Measurements from ENCODE around the gene FOXK2. TPM values are rescaled to one million over a fixed set of nuclear protein-coding genes. Genes with fewer than 3 reads are reported as not detected.
"Not testable (repeated sequence)": the region's sequence is repeated elsewhere in the genome, so short reads cannot be mapped to it uniquely, and the experiment has no call there.

FOXK2 gene
- polyA plus RNA-seq, 5 donors = 29.2 to 41.7 (median 34.8) TPM

GRCh38 chr17:82561429-82562035 lies 42.0 kb downstream of the FOXK2 start:
- no peak for DNase-seq

GRCh38 chr17:82562718-82563220 lies 43.2 kb downstream of the FOXK2 start:
- not testable (repeated sequence) for DNase-seq

- DNase-seq = no peak
These were observed 43.8 kb downstream of the FOXK2 start for GRCh38 chr17:82563318-82563717.

GRCh38 chr17:82563745-82564144 lies 44.2 kb downstream of the FOXK2 start:
- DNase-seq = not testable (repeated sequence)

GRCh38 chr17:82564241-82564640 lies 44.7 kb downstream of the FOXK2 start:
- DNase-seq = no peak

GRCh38 chr17:82565551-82565950 lies 46.0 kb downstream of the FOXK2 start:
- DNase-seq = no peak

GRCh38 chr17:82566129-82566960 lies 46.8 kb downstream of the FOXK2 start:
- DNase-seq = no peak

- no peak for DNase-seq
These were observed 47.8 kb downstream of the FOXK2 start for GRCh38 chr17:82567286-82567685.

GRCh38 chr17:82568997-82569393 lies 49.5 kb downstream of the FOXK2 start:
- no peak for DNase-seq

GRCh38 chr17:82569621-82570020 lies 50.1 kb downstream of the FOXK2 start:
- DNase-seq = no peak

GRCh38 chr17:82570277-82570676 lies 50.7 kb downstream of the FOXK2 start:
- no peak for DNase-seq

GRCh38 chr17:82571855-82572254 lies 52.3 kb downstream of the FOXK2 start:
- no peak for DNase-seq

GRCh38 chr17:82574041-82574440 lies 54.5 kb downstream of the FOXK2 start:
- no peak for DNase-seq

GRCh38 chr17:82575581-82576221 lies 56.2 kb downstream of the FOXK2 start:
- DNase-seq = not testable (repeated sequence)

GRCh38 chr17:82577300-82577699 lies 57.8 kb downstream of the FOXK2 start:
- no peak for DNase-seq

- DNase-seq = not testable (repeated sequence)
These were observed 60.4 kb downstream of the FOXK2 start for GRCh38 chr17:82579969-82580368.

GRCh38 chr17:82582213-82582612 lies 62.7 kb downstream of the FOXK2 start:
- DNase-seq = no peak

- no peak for DNase-seq
These were observed 63.2 kb downstream of the FOXK2 start for GRCh38 chr17:82582709-82583108.

- no peak for DNase-seq
These were observed 64.2 kb downstream of the FOXK2 start for GRCh38 chr17:82583720-82584234.

- peak in 1 of 2 donors; percentile 36 for DNase-seq
These were observed 66.5 kb downstream of the FOXK2 start for GRCh38 chr17:82585935-82586575.

- no peak for DNase-seq
These were observed 67.2 kb downstream of the FOXK2 start for GRCh38 chr17:82586576-82587233.
